Dedifferentiated amniotic fluid mesenchymal stem cell (primary cell): ENCODE data around the gene MS4A8.
"Not testable (repeated sequence)": the region's sequence is repeated elsewhere in the genome, so short reads cannot be mapped to it uniquely, and the experiment has no call there.

Experiments used
- DNase-seq: peaks from one replicate; pipeline ENCODE4 v3.0.0-alpha.2; 2016; ENCODE audit errors: extremely low spot score

Gene MS4A8, protein sequence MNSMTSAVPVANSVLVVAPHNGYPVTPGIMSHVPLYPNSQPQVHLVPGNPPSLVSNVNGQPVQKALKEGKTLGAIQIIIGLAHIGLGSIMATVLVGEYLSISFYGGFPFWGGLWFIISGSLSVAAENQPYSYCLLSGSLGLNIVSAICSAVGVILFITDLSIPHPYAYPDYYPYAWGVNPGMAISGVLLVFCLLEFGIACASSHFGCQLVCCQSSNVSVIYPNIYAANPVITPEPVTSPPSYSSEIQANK

DNA sequence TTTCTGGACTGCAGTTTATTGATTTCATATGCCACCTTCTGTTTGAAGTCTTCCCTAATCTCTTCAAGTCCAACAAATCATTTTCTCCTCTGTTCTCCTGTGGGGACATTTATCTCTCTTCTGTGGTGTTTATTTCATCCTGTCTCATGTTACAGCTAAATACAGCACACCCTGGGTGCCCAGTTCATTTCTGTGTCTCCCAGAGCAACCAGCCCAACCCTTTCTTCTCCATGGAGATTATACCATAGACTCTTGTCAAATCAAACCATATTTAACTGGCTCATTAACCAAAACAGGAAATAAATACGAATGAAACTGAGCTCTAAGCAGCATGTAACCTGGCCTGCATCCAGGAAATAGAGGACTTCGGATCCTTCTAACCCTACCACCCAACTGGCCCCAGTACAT lies at the start of gene MS4A8:
TSS of gene MS4A8 (plus strand) at position 329 of the 408 bp plus-strand sequence. CDS start 1,249 bp downstream, outside the sequence.
- DNase-seq = no peak

DNA sequence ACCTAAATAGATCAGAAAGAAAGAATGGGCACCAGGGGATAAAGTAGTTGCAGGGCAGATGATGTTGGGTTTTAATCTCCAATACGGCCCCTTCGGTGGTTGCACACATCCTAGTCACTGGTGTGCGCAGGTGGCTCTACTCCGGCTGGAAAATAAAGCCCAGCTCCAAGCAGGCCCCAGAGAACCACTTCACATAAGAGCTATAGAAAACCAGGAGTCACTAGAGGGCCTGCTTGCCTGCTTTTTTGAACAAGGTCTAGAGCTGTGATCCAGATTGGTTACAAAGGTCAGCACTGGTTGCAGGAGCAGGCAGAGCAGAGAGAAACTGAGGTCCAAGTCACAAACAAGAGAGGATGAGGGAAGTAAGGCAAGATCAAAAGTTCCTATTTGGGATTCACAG lies 41.5 kb upstream of the MS4A8 start:
- DNase-seq = no peak

DNA sequence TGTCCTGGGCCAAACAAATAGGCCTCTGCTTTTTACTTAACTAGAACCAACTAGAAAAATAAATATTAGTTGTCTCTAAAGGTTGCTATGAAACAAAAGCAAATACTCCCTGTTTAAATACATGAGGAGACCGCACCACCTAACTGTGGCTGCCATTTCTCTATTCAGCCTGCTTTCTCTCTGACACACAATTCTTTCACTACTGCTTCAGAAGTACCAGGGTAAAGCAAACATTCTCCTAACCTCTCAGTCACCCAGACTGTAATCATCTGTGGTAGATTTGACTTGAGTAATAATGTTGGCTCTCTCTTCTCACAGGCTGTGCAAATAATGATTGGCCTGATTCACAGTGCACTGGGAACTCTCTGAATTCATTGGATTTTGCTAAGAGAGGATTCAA lies 41.0 kb upstream of the MS4A8 start:
- no peak for DNase-seq

DNA sequence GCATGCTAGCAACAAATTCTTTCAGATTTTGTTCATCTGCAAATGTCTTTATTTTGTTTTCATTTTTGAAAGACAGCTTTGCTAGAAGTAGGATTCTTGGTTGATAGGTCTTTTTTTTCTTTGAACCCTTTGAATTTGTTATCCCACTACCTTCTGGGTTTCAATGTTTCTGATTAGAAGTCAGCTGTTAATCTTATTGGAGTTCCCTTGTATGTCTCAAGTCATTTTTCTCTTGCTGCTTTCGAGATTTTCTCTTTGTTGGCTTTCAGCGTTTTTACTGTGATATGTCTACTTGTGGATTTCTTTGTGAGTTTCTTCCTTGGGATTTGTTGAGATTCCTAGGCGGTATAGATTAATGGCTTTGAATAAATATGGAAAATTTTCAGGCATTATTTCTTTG lies 27.2 kb upstream of the MS4A8 start:
- DNase-seq = no peak

DNA sequence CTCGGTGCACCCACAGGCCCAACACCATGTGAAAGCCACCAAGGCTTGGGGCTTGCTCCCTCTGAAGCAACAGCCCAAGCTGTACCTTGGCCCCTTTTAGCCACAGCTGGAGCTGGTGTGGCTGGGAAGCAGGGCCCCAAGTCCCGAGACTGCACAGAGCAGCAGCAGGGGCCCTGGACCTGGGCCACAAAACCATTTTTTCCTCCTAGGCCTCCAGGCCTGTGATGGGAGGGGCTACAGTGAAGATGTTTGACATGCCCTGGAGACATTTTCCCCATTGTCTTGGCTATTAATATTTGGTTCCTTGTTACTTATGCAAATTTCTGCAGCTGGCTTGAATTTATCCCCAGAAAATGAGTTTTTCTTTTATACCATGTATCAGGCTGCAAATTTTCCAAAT lies 21.2 kb upstream of the MS4A8 start:
- DNase-seq = not testable (repeated sequence)

DNA sequence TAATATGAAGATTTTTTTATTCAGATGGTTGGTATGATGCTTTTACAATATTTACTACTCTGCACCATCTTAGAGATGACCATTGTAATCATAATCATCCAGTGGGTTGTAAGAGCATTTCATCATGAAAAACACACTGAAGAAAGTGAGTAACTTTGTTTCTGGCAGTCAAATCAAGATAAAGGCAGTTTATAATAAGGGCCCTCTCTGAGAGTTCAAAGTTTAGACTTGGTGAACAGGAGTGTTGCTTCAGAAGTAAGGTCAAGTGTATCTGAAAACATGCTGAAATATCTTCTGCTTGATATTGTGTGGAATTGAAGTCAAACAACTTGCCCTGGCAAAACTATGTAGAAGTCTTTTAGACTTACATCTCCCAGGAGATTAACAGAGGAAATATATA lies 19.5 kb upstream of the MS4A8 start:
- no peak for DNase-seq

DNA sequence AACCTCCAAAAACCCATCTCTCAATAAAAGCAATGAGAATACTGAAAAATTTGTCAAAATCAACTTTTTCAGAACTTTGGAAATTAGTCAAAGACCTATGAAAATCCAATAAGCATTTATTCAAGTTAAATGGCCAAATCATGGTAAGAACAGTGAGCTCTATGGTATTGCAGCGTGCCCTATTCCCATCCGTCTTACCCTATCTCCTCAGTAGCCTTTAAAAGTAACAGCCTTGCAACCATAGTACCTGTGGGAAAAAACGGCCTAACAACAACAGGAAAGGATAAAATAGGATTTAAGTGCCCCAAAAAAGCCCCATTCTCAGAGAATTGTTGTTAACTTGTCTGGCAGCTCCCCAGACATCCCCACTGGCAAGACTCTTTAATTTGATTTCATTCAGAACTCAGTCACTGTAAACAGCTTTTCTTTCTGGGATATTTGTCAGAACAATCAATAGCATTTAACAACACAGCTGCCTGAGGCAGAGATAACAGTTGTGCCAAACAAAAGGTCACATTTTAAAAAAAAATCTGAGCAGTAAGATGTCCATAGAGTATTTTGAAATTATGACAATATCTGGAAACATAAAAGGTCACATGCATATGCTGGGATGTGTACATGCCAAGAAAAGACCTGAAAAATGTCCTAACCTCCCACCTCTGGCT lies 18.8 kb upstream of the MS4A8 start:
- DNase-seq = no peak

DNA sequence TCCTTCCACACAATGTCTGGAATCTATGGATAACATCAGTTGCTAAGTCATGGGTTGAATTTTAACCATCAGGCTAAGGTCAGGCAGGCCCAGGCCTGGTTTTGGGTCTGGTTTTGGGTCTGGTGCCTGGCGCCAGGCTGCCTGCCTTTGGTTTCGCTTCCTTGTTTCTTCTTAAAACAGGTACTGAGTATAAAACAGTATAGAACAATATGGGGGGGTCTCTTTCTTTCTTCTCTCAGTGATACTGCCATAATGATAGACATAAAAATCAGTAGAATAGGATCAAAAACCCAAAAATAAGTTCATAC lies 14.9 kb upstream of the MS4A8 start:
- DNase-seq = not testable (repeated sequence)

DNA sequence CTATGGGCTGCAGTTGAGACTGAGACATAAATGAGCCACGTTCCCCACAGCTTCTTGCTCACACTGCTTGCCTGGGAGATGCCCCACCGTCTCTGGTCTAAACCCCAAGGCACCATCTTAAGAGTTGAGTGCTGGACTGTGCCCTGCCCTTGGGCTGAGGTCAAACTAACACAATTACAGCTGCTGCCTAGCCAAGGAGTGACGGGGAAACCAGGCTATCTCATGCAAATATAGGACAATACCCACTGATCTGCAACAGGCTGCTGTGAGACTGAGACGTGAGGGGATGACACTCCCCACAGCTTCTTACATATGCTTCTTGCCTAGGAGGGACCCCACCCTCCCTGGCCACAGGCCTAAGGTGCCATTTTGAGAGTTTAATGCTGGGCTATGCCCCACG lies 7.8 kb upstream of the MS4A8 start:
- no peak for DNase-seq

DNA sequence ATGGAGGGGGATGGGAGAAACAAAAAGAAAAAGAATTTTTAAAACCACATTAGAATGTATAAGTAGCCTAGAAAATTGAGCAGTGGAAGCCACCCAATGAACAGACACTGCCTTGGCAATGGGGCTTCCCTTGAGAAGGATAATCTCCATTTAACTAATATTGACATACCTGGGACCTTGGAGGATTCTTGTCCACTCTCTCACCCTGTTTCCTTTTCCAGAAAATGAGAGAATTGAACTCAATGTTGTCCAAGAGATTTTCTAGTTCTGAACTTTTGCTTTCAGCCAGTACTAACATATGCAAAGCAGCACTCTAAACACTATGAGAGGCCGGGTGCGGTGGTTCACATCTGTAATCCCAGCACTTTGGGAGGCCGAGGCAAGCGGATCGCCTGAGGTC lies 524 bp downstream of the MS4A8 start:
- DNase-seq = no peak

DNA sequence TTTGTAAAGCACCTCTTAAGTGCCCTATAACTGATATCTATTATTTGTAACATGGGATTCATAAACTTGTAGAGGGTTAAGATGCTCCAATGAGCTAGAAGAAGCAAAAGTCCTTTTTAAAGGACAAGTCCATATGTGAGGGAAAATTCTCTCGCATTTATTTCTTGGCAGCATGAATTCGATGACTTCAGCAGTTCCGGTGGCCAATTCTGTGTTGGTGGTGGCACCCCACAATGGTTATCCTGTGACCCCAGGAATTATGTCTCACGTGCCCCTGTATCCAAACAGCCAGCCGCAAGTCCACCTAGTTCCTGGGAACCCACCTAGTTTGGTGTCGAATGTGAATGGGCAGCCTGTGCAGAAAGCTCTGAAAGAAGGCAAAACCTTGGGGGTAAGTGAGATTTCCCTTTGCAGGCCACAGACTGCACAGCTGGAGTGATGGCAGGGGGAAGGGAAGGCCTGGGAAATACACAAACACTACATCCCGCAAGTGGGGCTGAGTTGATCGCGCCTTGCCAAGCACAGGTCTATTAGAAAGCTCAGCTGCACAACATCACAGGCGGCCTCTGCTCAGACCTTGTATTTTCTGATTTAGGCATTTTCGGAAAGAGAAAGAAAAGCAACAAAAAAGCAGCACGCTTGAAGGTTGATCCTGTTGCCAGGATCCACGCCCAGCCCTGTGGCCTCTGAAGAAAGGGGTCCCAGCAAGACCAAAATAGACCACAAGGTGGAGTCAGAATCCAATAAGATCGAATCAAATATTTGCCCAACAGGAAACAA lies 1.5 kb downstream of the MS4A8 start:
- DNase-seq = no peak

DNA sequence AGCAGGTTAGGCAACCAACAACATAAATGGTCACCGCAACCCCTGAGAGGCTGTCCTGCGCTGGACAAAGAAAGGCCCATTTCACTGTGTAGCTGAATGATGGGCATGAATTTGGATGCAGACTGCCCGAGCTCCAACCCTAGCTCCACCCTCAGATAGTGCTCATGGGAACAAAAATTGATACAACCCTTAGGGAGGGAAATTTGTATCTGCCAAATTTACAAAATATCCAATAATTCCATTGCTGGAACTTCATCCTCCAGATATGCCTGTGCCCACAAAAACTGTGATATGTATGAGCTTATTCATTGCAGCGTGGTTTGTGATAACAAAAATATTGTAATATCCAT lies 2.0 kb downstream of the MS4A8 start:
- DNase-seq = no peak

DNA sequence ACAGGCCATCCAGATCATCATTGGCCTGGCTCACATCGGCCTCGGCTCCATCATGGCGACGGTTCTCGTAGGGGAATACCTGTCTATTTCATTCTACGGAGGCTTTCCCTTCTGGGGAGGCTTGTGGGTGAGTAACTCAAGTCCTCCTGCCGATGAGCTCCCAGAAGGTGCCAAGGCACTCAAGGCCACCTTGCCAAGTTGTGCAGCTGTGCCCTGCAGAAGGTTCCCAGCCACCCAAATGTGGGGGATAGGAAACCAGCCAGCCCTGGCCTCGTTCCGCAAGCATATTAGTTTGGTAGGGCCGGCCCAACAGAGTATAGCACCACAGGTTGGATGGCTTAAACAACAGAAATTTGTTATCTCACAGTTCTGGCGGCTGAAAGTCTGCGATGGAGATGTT lies 4.0 kb downstream of the MS4A8 start:
- DNase-seq = no peak

DNA sequence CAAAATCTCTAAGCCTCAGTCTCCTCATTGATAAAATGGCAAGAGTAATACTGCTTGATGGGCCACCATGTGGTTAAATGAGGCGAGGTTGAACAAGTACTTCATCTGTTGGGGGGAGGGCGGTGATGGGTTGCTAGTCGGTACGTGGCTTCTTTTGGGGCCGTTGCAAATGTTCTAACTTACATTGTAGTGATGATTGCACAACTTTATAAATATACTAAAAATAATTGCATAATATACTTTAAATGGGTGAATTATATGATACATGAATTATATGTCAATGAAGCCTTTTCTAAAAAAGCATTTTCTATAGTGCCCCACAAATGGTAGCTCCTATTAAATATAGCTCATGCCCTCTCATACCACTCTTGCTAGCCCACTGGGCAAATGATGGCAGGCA lies 6.5 kb downstream of the MS4A8 start:
- no peak for DNase-seq

DNA sequence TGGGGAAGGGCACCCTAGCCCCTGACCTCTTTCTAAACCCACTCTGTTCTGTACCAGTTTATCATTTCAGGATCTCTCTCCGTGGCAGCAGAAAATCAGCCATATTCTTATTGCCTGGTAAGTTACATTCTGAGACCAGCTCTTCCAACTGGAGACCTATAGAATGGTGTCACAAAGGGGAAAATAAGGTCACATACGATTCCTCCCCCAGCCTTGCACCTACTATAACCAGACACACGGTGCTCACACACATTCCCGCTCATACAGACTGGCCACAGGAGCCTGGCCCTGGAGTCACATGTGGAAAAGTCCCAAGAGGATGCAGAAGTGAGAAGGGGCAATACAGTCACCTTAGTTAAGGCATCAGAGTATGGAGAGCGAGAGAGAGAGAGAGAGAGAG lies 7.5 kb downstream of the MS4A8 start:
- DNase-seq = no peak

DNA sequence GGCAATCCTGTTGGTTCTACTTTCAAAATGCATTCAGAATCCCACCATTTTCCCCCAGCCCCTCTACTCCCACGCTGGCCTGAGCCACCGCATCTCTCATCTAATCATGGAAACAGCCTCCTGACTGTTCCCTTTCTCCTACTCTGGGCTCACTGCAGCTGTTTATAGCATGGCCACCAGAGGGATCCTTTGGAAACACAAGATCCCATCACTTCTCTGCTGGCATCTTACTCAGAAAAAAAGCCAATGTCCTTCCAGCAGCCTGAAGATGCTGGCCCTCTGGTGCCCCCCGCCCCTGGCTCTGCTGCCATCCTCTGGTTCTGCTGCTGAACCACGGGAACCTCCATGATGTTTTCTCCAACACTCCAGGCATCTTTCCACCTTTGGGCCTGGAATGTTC lies 11.1 kb downstream of the MS4A8 start:
- DNase-seq = no peak

DNA sequence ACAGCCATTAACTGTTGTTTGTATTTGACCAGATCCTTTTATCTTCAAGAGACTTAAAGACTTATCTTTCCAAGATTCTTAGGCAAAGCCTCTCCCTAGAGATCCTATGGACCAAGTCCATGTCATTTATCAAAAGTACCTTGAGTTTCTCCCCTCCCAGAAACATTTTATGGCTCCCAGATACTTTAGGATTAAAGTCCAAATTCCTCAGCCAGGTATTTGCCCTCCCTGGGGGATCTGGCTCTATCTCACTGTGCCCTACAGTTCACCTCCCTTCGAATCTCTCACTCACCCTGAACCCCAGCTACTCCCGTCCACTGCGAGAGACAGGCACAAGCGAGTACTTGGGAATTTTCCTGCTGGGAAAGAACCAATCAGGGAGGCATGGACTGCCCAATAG lies 11.9 kb downstream of the MS4A8 start:
- DNase-seq = no peak

DNA sequence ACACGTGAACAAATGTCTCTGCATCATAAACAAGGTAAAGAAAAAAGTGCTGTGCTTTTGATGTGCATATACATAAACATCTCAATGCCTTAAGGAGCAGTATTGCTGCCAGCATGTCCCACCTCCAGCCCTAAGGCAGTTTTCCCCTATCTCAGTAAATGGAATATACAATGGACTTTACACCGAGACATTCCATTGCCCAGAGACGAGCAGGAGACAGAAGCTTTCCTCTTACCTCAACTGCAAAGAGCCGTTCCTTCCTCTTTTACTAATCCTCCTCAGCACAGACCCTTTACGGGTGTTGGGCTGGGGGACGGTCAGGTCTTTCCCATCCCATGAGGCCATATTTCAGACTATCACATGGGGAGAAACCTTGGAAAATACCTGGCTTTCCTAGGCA lies 14.0 kb downstream of the MS4A8 start:
- not testable (repeated sequence) for DNase-seq

DNA sequence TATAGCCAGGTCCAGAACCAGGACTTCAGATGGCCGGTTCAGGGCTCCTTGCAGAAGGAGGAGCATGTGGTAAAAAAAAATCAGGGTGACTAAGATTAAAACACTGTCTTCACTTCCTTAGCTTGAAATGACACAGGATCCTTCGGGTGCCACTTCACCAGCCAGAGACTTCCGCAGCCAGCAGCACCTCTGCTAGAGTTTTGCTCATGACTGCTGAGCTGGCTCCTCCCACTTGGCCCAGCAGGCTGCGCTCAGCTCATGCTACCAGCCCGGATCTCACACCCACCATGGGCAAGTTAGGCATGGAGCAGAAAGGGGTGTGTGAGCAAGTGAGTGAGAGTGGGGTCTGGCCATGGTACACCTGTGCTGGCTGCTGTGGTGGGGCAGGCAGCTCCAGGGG lies 18.5 kb downstream of the MS4A8 start:
- no peak for DNase-seq

DNA sequence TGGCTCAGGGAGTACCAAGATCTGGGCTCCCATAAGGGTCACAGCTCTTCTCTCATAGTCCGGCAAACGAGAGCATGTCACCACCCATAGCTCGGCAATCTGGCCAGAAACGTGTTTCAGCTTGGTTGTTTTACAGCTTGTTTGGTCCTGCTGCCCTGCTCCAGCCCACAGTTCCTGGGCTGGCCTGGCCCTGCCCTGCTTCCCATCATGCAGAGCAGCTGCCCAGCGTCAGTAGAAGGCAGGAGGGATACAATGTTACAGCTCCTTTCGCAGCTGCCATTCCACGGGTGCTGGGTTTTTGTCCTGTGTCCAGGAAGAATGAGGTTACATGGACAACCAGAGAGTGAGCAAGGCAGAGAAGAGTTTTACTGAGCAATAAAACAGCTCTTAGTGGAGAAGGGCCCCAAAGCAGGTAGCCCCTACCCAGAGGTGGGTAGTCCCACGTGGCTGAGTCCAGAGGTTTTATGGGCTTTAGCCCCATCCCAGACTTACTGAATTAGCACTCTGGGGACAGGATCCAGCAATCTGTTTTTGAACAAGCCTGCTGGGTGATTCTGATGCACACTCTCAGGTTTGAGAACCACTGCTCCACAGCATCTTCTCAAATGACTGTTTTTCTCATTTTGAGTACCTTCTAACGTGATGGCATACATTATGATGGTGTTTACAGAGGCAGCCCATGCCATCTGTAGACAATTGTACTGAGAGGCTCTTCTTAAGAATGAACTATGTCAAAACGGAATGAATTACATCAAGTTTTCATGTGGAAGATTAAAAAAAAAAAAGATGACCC lies 19.3 kb downstream of the MS4A8 start:
- no peak for DNase-seq

DNA sequence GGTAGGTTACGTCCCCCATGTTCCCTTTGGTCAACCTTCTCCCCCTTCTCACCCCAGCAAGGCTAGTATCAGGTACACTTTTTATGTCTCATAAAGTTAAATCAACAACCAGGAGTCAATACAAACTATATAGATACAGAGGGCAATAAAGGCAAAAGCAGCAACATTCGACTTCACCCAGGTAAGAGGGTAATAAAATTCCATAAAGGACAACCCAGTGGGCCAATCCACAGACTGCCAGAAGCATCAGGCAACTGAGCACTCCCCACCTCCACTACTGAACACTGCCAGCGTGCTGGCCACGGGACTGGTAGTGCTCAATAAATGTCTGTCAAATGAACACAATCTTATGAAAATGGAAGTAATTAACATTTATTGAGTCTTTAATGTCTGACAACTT lies 20.0 kb downstream of the MS4A8 start:
- DNase-seq = no peak

DNA sequence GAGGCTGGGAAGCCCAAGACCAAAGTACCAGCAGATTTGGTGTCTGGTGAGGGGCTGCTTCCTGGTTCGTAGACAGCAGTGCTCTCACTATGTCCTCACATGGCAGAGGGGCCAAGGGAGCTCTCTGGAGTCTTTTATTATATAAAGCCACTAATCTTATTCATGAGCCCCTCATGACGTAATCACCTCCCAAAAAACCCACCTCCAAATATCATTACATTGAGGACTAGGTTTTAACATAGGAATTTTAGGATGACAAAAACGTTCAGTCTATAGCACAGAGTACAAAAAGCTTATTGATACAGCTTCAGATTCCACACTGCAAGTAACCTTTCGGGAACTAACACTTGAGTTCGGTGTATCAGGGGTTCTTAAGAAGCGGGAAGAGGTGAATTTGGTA lies 21.0 kb downstream of the MS4A8 start:
- no peak for DNase-seq

DNA sequence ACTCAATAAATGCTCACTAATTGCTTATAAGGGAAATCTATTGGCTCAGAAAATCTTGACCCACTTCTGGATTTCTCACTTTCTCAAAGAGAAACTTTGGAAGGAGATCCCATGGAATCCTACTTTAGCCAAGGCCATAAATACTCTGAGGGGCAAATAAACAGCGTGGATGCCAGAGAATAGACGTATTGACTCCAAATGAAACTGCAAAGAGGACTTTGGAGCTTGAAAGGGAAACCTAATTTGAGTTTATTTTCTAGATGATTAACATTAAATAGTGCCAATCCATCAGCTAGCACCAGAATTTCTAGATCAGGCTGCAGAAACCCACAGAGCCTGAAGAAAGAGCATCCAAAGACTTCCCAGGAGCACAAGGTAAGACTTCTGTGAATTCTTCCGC lies 25.0 kb downstream of the MS4A8 start, which contains the start of gene MS4A18:
TSS of gene MS4A18 (plus strand) at position 301 of the 400 bp plus-strand sequence.
- DNase-seq = no peak
